HG03571 (cell line): ENCODE results near the gene UMODL1.
"Not testable (repeated sequence)": the region's sequence is repeated elsewhere in the genome, so short reads cannot be mapped to it uniquely, and the experiment has no call there.

Source experiments
- ATAC-seq: cut with Tn5 transposase; IDR thresholded peaks from one replicate; pipeline ENCODE4 v1.9.1; 2021; ENCODE audit not compliant: unreplicated experiment

The UMODL1 gene

GRCh38 chr21:42110691-42111469, 39.8 kb downstream of the UMODL1 start:
- ATAC-seq, result no peak

DNA sequence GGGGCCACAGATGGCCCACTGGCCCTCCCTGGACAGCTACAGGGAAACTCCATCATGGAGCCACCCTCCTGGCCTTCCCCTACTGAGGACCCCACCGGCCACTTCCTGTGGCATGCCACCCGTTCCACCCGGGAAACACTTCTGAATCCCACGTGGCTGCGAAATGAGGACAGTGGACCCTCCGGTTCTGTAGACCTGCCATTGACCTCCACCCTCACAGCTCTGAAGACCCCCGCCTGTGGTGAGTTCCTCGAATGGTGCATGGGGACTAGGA, 40.3 kb downstream of the UMODL1 start:
- ATAC-seq, result no peak

DNA sequence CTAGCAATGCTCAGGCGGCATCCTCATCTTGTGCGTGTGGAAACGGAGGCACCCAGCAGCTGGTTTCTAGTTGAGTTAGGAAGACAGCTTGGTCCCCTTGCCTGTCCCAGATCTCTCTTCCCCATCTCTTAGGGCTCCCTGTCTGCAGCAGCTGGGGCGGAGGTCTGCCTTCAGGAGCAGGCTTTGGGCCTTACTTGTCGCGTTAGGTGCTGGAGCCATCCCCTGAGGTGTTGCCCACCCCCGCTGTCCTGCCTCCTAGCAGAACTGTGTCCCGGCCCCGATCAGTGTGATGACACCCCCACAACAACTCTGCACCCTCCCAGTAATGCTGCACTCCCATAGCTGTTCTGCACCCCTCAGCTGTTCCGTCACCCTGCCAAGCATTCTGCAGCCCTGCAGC, 40.7 kb downstream of the UMODL1 start:
- no peak for ATAC-seq

- no peak for ATAC-seq
These were observed 41.1 kb downstream of the UMODL1 start for GRCh38 chr21:42112238-42112637.

- no peak for ATAC-seq
These were observed 41.7 kb downstream of the UMODL1 start for GRCh38 chr21:42112857-42113256.

DNA sequence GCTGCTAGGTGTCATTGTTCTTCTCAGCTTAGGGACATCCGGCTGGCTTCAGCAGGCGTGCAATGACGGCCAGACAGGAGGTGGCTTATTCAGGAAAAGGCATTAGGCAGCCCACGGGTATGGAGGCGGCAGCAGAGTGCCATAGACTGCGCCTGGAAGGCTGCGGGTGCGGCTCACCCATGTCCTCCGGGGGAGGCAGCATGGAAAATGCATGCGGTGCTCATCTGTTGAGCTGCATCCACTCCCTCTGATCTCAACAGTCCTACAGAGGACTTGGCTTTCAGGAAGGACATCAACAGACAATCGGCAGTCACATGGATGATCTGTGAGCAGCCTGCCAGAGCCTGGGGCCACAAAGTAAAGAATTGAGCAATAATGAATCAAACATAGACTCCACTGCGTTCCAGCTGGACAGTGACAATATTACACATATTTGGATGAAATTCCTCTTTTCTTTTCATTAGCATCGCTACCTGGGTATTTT, 42.9 kb downstream of the UMODL1 start:
- no peak for ATAC-seq

GRCh38 chr21:42114646-42115045, 43.5 kb downstream of the UMODL1 start:
- no peak for ATAC-seq

DNA sequence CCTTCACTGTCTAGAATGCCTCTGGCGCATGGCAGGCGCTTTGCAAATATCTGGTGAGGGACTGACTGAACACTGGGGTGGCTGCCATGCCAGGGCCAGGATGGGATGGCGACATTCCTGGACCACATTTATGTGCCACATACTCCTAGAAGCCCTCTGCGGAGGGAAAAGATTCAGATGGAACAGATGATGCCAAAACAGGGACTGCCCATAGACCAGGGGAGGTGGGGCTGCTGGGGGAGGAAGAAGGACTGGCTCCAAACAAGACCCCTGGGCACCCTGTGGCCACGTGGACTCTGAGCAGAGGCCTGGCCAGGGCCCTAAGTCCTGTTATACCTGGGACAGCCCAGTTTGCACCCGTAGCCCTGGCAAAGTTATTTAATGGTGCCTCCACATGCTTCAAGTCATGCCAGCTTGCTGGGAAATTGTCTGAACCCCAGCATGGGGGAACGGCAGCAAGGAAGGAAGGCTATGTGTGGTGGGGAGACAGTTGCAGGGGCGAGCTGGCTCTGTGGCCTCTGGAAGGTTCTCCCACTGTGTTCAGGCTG, 44.1 kb downstream of the UMODL1 start:
- ATAC-seq, result no peak

GRCh38 chr21:42116551-42116950, 45.4 kb downstream of the UMODL1 start:
- not testable (repeated sequence) for ATAC-seq

GRCh38 chr21:42117229-42117966, 46.3 kb downstream of the UMODL1 start:
- ATAC-seq, result no peak

DNA sequence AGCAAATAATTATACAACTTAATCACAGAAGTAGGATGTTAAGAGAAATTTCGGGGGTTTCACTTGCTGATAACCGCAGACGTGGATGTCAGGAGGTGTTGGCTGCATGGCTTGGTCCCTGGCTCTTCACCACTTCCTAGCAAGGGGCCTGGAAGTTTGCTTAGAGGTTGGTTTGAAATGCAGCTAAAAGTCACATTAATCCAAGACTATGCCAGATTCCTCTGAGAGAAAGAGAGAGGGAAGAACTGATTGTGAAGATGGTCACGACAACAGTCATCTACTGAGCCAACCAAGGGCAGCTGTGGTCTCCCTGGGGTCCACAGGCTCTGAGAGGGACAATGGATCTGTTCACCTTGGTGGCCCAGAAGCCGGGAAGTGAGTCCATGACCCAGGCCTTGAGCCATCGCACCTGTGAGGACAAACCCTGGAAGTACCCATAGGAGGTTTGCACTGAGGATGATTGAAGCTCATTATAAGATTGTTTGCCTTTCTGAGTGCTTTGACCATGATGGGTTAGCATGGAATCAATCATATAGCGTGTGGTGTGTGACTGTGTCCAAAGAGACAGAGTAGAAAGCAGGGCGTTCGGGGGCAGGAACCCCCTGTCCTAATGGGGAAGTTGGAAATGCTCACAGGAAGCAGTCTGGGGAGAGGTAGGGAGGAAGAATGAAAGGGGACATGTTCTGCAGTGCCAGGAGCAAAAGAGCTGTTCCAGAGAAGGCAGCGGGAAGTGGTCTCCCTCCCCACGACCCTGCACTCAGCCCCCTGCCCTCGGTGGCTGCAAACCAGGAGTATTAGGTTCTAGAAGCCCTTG, 47.1 kb downstream of the UMODL1 start:
- no peak for ATAC-seq

GRCh38 chr21:42118901-42119300, 47.8 kb downstream of the UMODL1 start:
- no peak for ATAC-seq

DNA sequence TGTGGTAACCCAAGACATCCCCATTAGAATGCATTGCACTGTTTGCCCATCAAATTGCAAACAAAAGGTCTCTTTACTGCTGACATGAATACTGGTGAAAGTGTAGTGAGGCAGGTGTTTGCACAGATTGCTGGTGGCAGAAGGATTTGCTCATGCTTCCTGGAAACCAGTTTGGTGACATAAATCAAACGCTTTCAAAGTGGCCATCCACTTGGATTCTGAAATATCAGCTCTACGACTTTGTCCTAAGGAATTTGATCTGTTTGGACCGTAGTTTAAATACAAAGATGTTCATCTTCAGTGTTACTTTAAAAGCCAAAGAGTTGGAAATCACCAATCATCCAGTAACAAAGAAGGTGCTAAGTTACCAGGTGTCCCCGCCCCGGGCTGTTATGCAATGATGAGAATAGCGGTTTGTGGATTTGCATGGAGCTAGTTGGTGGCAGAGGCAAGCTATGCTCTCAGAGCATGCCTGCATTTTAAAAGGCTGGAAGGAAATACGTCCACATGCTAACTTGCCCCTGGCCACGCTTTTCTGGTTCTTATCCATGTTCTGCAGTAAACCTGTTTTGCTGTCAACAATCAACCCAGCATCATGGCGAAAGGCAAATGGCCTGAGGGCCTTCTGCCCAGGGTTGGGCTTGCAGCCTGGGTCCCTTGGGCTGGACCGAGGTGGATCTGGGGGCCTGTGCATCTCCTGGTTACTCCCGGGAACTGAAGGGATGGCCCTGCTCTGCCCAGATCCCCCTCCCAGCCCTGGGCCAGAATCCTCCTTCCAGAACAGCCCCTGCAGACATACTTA, 49.2 kb downstream of the UMODL1 start:
- ATAC-seq, result no peak

GRCh38 chr21:42120903-42121535, 49.9 kb downstream of the UMODL1 start:
- no peak for ATAC-seq

DNA sequence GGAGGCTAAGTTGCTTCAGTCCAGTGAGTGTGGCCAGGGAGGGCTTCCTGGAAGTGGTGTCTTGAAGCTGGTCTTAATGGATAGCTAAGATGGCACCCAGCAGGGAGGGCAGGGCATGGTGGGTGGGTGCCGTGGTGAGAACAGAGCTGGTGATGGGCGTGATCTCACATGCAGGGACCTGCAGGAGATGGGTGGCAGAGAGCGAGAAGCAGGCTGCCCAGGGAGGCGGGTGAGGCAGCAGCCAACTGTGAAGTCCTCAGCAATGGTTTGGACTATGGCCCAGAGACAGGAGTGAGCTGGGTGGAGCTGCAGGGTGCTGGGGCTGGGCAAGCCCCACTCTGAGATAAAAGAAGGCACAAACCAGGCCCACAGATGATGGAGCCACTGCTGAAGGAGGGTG, 50.7 kb downstream of the UMODL1 start:
- ATAC-seq, result no peak

- no peak for ATAC-seq
These were observed 51.3 kb downstream of the UMODL1 start for GRCh38 chr21:42122398-42122797.

GRCh38 chr21:42122808-42123207, 51.7 kb downstream of the UMODL1 start:
- ATAC-seq, result no peak

- ATAC-seq, result no peak
These were observed 52.2 kb downstream of the UMODL1 start for GRCh38 chr21:42123219-42123908.

GRCh38 chr21:42124081-42124480, 53.0 kb downstream of the UMODL1 start:
- no peak for ATAC-seq
